ENCODE data around the gene AP4M1. TPM values are rescaled to one million over a fixed set of nuclear protein-coding genes. Genes with fewer than 3 reads are reported as not detected.

The AP4M1 gene
- total RNA-seq, 1 experiment from 2014 or later = 25.1 TPM

DNA sequence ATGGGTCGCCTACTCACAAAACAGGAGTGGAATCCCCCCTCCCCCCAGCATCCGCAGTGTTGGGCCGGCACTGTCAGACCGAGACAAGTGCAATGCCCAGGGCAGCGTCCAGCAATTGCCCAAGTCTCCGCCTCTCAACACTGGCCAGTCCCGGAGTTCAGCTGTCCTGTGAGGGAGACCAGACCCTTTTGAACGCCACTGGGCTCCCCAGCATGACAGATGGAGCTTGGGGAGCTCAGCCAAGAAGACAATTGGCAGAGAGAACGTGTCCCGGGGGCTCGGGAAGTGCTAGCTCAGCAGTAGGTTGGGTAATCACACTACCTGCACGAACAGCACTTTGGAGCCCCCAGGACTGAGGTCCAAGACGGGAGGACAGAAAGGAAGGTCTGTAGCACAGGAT is 7.9 kb upstream of the AP4M1 start:
- CTCF ChIA-PET = no interaction called here
- H3K27ac ChIP-seq (ENCODE audit: low read depth, low read length, poor library complexity, severe bottlenecking) = peak overlapping the region; percentile 17
- POLR2A ChIA-PET (ENCODE audit: low non-redundant PET) = interaction anchor here (0.7 kb wide), 1 partner anchor 213 kb away, joined by 3 read pairs; no protein-coding TSS in a partner anchor
- peaks cover 21% of the 10 kb centered on the region for H3K4me1 ChIP-seq (ENCODE audit: insufficient read depth, low read length, poor library complexity, severe bottlenecking)
- TF ChIP-seq, protein P1, sequence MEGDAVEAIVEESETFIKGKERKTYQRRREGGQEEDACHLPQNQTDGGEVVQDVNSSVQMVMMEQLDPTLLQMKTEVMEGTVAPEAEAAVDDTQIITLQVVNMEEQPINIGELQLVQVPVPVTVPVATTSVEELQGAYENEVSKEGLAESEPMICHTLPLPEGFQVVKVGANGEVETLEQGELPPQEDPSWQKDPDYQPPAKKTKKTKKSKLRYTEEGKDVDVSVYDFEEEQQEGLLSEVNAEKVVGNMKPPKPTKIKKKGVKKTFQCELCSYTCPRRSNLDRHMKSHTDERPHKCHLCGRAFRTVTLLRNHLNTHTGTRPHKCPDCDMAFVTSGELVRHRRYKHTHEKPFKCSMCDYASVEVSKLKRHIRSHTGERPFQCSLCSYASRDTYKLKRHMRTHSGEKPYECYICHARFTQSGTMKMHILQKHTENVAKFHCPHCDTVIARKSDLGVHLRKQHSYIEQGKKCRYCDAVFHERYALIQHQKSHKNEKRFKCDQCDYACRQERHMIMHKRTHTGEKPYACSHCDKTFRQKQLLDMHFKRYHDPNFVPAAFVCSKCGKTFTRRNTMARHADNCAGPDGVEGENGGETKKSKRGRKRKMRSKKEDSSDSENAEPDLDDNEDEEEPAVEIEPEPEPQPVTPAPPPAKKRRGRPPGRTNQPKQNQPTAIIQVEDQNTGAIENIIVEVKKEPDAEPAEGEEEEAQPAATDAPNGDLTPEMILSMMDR (conservative IDR thresholded peaks at IDR 0.05; ENCODE audit: low read depth, low read length) = no peak
- no peak overlapping the region for H3K4me3 ChIP-seq (ENCODE audit: low read depth, low read length, poor library complexity, severe bottlenecking)
- intact Hi-C loops (cut with micrococcal nuclease; ENCODE audit: unreplicated experiment) = no loop called here
- peaks cover 85% of the 10 kb centered on the region for H3K36me3 ChIP-seq (ENCODE audit: insufficient read depth, low read length, poor library complexity, severe bottlenecking)
- BruUV-seq (replicated peaks) = no TSS peak
- DNase-seq (ENCODE audit: low spot score) = no peak
- H3K9me3 ChIP-seq (ENCODE audit: low read depth, low read length, poor library complexity, severe bottlenecking) = no peaks in the 10 kb centered on the region
- H3K27me3 ChIP-seq (replicated peaks; ENCODE audit: insufficient read depth, low read depth, low read length, poor library complexity) = no peaks in the 10 kb centered on the region

DNA sequence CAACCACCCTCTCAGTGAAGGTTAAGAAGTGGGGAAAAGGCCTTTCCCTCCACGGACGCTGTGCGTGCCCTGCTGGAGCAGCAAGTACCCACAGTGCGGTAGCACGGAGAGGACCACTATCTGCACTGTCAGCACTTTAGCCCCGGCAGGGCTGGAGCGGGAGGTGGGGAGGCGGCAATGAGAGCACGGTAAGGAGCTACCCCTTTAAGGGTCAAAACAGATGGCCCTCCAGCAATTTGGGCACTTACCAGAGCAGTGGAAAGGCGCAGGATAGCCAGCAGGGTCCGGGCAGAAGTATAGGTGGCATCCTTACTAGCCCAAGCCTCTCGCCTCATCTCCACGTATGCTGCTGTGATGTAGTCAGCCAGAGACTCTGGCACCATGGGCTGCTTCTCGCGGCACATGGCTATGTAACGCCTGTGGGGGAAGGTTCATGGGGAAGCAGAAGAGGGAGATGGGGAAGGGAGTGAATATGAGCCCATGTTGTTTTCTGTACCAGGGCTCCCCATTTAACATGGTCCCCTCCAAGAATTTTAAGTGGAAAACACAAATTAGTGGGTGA is 7.4 kb upstream of the AP4M1 start:
- Histone ChIP-seq H3K36me3 (ENCODE audit: insufficient read depth, low read length, poor library complexity, severe bottlenecking) (peaks cover 90% of the 10 kb centered on the region), H3K27me3 (replicated peaks; ENCODE audit: insufficient read depth, low read depth, low read length, poor library complexity) (no peaks in the 10 kb centered on the region), H3K9me3 (ENCODE audit: low read depth, low read length, poor library complexity, severe bottlenecking) (no peaks in the 10 kb centered on the region), H3K27ac (ENCODE audit: low read depth, low read length, poor library complexity, severe bottlenecking) (peak overlapping the region; percentile 17), H3K4me1 (ENCODE audit: insufficient read depth, low read length, poor library complexity, severe bottlenecking) (peaks cover 21% of the 10 kb centered on the region), H3K4me3 (ENCODE audit: low read depth, low read length, poor library complexity, severe bottlenecking) (no peak overlapping the region)
- CTCF ChIA-PET = no interaction called here
- TF ChIP-seq, protein P1 (conservative IDR thresholded peaks at IDR 0.05; ENCODE audit: low read depth, low read length) = no peak
- TF ChIP-seq EZH2 (IDR thresholded peaks at IDR 0.05; ENCODE audit: borderline replicate concordance, low read depth, low read length, poor library complexity, severe bottlenecking) = no peak
- peak; percentile 37 for DNase-seq (ENCODE audit: low spot score)
- intact Hi-C loops (cut with micrococcal nuclease; ENCODE audit: unreplicated experiment) = no loop called here
- POLR2A ChIA-PET (ENCODE audit: low non-redundant PET) = interaction anchor here (0.7 kb wide), 1 partner anchor 213 kb away, joined by 3 read pairs; no protein-coding TSS in a partner anchor
- no TSS peak for BruUV-seq (replicated peaks)

DNA sequence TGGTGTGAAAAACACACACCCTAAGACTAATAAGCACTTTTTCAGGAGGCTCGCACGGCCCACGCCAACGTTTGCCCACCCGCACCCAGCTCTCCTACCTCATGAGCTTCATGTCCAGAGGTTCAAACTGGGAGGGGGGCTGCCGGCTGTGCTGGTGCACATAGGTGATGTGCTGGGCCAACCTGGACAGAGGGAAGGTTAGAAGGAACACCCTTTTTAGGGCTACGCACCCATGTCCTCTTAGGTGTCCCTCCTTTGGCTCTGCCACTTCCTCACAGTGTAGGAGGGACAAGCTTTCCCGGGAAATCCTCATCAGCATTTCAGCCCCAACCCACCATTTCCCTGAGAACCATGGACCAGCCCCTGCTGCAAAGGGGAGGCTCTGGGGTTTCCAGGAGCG is 6.2 kb upstream of the AP4M1 start:
- intact Hi-C loops (cut with micrococcal nuclease; ENCODE audit: unreplicated experiment) = no loop called here
- no peak for DNase-seq (ENCODE audit: low spot score)
- TF ChIP-seq, protein P1 (conservative IDR thresholded peaks at IDR 0.05; ENCODE audit: low read depth, low read length) = no peak
- no peak for TF ChIP-seq EZH2 (IDR thresholded peaks at IDR 0.05; ENCODE audit: borderline replicate concordance, low read depth, low read length, poor library complexity, severe bottlenecking)
- Histone ChIP-seq H3K36me3 (ENCODE audit: insufficient read depth, low read length, poor library complexity, severe bottlenecking) (peaks cover 98% of the 10 kb centered on the region), H3K4me3 (ENCODE audit: low read depth, low read length, poor library complexity, severe bottlenecking) (no peak overlapping the region), H3K4me1 (ENCODE audit: insufficient read depth, low read length, poor library complexity, severe bottlenecking) (peaks cover 29% of the 10 kb centered on the region), H3K9me3 (ENCODE audit: low read depth, low read length, poor library complexity, severe bottlenecking) (no peaks in the 10 kb centered on the region), H3K27me3 (replicated peaks; ENCODE audit: insufficient read depth, low read depth, low read length, poor library complexity) (no peaks in the 10 kb centered on the region), H3K27ac (ENCODE audit: low read depth, low read length, poor library complexity, severe bottlenecking) (peak overlapping the region; percentile 22)
- no TSS peak for BruUV-seq (replicated peaks)
- ChIA-PET POLR2A (ENCODE audit: low non-redundant PET) (no interaction called here), CTCF (interaction anchor here (0.6 kb wide), 1 partner anchor 68 kb away, joined by 3 read pairs; no protein-coding TSS in a partner anchor)
